ENCODE results near the gene SPDYE3.

DNA sequence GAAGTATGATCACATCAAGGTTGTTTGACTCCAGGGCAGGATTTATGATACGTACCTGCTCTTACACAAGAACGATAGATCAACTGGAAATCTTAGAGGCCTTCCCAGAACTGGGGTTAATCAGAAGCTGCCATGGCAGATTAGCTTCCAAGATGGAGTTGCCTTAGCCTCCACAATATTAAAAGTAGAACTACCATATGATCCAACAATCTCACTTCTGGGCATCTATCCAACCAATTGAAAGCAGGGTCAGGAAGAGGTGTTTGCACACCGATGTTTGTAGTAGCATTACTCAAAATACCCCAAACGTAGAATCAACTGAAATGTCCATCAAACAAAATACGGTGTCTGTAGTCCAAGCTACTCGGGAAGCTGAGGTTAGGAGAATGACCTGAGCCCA is 57.0 kb downstream of the SPDYE3 start:
- TF ChIP-seq, protein P1, sequence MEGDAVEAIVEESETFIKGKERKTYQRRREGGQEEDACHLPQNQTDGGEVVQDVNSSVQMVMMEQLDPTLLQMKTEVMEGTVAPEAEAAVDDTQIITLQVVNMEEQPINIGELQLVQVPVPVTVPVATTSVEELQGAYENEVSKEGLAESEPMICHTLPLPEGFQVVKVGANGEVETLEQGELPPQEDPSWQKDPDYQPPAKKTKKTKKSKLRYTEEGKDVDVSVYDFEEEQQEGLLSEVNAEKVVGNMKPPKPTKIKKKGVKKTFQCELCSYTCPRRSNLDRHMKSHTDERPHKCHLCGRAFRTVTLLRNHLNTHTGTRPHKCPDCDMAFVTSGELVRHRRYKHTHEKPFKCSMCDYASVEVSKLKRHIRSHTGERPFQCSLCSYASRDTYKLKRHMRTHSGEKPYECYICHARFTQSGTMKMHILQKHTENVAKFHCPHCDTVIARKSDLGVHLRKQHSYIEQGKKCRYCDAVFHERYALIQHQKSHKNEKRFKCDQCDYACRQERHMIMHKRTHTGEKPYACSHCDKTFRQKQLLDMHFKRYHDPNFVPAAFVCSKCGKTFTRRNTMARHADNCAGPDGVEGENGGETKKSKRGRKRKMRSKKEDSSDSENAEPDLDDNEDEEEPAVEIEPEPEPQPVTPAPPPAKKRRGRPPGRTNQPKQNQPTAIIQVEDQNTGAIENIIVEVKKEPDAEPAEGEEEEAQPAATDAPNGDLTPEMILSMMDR (IDR thresholded peaks at IDR 0.05), result no peak
- TF ChIP-seq POLR2A (IDR thresholded peaks at IDR 0.05), result no peak
